ENCODE results near the gene PCP4.

The PCP4 gene

DNA sequence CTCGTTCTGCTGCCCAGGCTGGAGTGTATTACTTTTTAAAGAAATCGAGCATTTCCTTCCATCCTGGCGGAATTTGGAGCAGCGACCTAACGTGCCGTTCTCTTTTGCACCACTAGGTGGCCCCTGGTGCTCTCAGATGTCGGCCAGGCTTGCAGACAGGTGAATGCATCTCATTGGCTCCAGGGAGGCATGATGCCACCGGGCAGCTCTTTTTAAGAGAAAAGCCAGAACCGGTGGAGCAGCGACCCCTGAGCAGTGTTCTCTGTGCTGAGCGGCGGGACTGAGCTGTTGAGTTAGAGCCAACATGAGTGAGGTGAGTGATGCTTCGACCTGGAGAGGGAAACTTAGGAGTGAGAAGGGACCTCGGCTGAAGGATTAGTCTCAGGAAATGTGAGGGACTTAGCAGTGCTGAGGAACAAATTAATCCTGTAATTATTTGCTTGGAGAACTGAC, at the start of gene PCP4:
Gene PCP4, plus strand, starts transcription at position 241 of the 453 bp plus-strand sequence. Its CDS starts 64 bp downstream, at position 305.
- DNase-seq = peak; percentile 53

GRCh38 chr21:39818557-39818956, 48.7 kb upstream of the PCP4 start:
- DNase-seq = no peak

DNA sequence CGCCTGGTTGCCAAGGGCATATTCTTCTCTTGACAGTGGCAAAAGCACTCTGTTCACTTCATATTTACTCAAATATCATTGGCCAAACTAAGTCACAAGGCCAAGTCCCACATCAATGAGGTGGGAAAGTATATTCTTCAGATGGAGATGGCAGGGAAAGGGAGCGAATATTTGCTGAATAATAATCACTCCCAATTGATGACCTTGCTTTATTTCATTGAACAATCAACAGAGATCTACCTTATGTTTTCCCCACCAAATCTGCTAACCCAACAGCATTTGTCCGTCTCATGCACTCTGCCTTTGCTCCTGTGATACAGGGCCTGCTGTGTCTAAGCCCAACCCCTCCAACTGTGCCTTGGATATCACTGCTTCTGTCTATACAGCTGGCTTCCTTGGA, 45.2 kb upstream of the PCP4 start:
- DNase-seq = no peak

DNA sequence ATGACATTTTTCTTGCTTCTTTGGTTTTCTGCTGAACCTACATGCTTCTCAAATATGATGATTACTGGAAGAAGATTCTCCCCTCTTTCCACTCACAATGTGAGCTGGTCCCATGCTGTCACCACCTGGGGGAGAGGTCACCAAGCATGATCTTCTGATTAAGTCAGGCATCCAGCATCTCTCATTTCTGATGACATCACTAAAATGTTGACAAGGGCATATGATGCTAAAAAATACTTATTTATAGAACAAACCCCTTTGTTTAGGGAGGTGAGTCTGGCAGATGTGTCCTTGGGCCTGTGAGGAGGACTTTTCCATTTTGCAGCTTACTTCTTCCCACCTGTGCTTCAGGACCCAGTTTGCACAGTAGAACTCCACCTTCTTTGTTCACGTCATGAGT, 42.0 kb upstream of the PCP4 start:
- no peak for DNase-seq

- DNase-seq = no peak
These were observed 32.7 kb upstream of the PCP4 start for GRCh38 chr21:39834543-39834942.

GRCh38 chr21:39837861-39838359, 29.3 kb upstream of the PCP4 start:
- DNase-seq = no peak

- no peak for DNase-seq
These were observed 26.7 kb upstream of the PCP4 start for GRCh38 chr21:39840373-39841097.

DNA sequence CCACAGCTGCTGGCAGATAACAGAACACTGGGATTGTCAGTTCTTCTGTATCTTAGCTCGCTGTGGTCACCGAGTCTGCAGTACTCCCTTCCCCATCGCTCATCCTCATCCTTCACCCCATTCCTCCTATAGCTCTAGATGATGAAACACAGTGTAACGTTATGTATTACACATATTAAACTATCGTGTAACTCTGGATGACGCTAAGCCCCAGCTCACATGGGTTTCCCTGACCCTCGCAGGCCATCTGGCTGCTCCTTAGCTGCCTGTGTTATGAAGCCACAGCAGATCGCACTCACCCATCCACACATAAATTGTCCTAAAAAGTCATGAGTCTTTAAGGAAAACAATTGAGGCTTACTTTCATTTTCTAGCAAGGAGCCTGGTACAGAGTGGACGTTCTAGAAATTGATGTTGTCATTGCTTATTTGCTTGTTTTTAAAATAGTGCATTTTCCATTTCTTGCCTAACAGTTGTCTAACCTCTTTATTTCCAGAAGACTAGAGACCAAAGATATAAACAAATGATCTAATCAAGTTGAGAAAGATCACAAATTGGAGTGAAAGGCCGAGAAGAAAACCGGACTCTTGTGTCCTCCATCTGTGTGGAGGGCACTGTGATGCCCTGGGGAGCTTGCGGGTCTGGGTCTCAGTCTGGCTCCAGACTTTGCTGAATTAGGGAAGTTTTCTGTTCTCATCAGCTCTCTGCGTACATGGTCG, 24.3 kb upstream of the PCP4 start:
- no peak for DNase-seq

- DNase-seq = no peak
These were observed 23.8 kb upstream of the PCP4 start for GRCh38 chr21:39843483-39843882.

DNA sequence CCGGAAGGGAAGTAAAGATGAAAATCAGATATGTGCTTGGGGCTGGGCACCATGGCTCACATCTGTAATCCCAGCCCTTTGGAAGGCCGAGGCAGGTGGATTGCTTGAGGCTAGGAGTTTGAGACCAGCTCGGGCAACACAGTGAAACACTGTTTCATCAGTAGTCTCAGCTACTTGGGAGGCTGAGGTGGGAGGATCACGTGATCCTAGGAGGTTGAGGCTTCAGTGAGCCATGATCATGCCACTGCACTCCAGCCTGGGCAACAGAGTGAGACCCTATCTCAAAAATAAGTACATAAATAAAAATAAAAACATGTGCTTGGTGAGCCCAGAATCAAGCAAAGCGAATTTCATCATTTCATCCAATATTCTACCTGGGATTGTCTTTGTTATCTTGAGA, 23.3 kb upstream of the PCP4 start:
- DNase-seq = no peak

- DNase-seq = no peak
These were observed 21.6 kb upstream of the PCP4 start for GRCh38 chr21:39845571-39846130.

- no peak for DNase-seq
These were observed 19.4 kb upstream of the PCP4 start for GRCh38 chr21:39847877-39848276.

- DNase-seq = no peak
These were observed 18.1 kb upstream of the PCP4 start for GRCh38 chr21:39849014-39849655.

DNA sequence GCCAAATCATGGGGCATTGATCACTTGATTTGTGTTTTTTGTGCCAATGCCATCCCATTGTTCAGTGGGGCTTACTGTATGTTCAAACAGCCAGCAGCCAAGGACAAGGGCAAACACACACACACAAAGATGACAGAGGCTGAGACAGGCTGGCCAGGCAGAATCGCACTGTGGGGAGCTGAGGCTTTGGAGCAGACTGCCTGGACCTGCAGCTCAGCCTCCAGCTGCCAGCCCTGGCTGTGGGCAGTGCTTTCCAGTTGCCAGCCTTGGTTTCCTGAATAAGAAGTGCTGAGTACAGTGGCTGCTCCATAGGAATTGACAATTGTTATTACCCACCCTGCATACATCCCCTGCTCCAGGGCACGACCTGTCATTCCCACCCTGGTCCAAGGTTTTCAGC, 16.9 kb upstream of the PCP4 start:
- no peak for DNase-seq

DNA sequence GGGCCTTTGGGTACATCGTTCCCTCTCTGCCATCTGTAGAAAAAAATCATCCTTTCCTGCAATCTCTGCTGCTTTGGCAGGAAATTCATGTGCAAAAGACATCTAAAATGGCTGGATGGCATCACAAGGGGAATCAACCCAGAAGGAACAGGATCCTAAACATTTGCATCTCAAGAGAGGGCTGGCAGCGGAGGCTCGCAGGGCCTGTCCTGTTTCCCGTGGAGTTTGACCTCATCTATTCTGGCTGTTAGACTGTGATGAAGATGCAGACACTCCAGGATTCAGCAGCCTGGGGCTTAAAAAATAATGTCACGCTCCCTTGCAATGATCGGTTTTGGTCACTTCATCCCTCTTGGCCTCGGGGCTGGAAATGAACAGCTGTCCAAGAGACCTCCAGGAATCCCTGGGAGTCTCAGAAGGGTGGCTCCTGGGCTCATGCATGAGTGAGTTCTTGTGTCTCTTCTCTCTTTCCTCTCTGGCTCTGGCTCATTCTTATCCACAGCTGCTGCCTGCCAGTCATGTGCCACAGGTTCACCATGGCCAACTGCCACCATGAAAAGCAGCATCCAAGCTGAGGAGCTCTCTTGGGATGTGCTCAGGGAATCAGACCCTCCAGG, 16.1 kb upstream of the PCP4 start:
- no peak for DNase-seq

DNA sequence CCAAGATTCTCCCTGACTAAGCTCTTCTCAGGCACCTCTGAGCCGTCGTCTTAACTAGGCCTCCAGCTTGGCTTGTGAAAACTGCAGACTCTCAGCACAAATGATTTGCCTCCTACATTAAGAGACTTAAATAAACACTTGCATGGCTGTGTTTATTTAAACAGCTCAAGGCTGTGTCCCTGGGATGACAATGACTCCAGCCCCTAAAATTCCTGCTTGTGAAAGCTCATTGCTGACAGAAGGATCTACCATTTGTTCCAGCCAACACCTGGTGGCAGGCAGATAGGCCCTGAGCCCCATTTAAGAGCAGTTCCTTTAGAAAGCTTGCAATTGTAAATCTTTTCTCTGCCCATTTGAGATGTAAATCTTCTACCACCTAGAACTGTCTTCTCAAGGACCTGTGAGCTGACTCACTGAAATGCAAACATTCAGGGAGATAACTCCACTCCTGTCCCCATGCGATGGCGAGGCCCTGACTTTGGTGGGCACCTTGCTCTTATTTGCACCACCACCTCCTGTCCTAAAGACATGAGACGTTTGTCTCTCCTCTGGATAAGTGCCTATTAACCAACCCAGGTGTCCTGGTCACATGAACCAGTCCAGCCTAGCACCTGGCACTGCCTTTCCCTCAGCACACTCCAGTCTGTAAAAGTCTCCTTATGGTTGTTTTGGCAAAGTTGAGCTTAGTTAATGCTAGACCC, 15.1 kb upstream of the PCP4 start:
- DNase-seq = no peak

DNA sequence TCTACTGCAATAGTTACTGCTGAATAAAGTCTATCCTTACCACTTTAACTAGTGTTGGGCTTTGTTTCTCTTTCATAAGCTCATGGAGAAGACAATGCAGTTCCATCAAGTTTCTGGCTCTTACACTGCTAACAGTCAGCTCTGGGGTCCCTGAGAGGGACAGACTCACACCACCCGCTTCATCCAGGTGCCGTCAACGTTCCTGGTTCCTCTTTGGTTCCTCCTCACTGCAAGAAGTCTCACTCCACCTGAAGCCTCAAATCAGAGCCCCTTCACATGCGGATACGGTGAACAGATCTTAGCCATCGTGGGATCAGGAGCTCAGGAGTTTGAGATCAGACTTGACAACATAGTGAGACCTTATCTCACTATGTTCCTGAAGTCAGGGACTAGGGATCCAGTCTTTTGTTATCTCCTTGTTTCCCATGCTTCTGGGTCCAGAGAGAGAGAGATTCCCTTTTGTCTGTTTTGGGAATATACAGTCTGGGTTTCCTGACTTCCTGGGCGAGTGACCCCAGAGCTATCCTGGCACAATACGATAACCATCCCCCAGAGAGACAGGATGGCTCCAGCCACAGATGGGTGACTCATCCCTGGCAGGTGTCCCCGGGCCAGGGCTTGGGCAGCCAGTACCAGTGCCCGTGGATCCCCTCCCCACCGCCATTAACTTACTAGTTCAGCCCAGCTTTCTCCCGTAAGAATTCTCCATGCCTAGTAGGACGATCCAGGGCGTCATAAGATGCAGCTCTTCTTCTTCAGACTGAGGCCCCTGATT, 14.3 kb upstream of the PCP4 start:
- no peak for DNase-seq

DNA sequence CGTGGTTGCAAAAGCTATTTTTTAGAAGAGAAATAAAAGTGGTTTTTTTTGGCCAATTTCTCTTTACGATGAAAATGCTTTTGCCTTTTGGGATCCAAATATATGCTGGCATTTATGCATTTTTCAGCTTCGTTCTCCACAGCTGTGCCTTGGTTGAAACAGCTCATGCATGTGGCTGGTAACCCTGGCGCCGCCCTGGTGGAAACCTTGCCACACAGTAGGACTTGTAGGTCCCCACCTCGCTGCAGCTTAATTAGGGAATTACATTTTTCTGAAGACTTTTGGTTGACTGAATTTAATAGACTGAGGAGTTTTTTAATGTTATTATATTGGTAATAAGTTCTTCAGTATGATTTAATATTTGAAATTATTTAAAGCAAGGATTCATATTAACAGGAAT, 12.7 kb upstream of the PCP4 start:
- DNase-seq = no peak

DNA sequence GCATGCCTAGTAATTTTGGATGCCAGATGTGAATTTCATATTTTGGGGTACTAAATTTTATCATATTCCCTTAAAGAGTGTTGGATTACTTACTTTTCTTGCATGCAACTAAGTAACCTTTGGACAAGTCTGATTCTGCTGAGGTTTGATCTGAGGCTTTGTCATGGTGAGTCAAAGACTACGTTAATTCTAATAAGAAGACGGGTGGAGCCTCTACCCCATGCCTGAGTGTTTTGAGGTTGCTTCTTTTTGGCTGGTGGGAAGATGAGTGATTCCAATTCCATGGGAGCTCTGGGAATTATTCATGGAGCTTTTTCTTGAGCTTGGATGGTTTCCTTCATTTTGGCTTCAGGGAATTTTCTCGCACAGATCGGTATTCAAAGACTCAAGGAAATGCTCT, 11.6 kb upstream of the PCP4 start:
- no peak for DNase-seq

- DNase-seq = no peak
These were observed 6.6 kb upstream of the PCP4 start for GRCh38 chr21:39860600-39860999.

DNA sequence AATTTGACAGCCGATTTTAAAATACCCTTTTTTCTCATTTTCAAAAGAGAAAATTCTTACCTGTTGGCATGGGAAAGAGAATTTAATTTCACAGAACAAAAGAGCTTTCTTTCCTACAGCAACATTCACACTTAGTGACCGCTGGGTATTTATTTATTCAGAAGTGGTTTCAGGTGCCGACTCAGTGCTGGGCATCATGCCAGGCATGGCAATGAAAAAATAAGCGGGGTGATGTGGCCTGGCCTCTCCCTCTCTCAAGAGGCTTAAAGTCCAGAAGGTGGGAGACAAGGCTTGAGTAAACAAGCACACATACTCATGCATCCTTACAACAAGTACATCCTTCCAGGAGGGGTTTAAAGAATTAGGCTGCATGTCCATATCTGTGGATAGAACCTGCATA, 4.1 kb upstream of the PCP4 start:
- peak; percentile 64 for DNase-seq

- DNase-seq = no peak
These were observed 1.1 kb upstream of the PCP4 start for GRCh38 chr21:39866093-39866492.

Measured in SHP77 treated with DMSO at 0.1 percent for 48 hours (cell line).